Mesendoderm (in vitro differentiated cells): ENCODE data around the gene SYNCRIP.

ENCODE experiments used
- DNase-seq: peaks from one replicate; pipeline ENCODE4 v3.0.0; 2013
- H2AK5ac ChIP-seq: 2 replicates; pipeline ENCODE4 v1.6.1; 2013; ENCODE audit warnings: low read length, inconsistent platforms
- H2BK120ac ChIP-seq: 2 replicates; pipeline ENCODE4 v1.6.1; 2013; ENCODE audit warnings: low read depth, mild to moderate bottlenecking, low read length, moderate library complexity, mixed read lengths
- H2BK15ac ChIP-seq: replicated peaks from 2 replicates; pipeline ENCODE4 v1.6.1; 2013; ENCODE audit warnings: low read depth, mild to moderate bottlenecking, moderate library complexity
- H2BK5ac ChIP-seq: 2 replicates; pipeline ENCODE4 v1.6.1; 2013; ENCODE audit warnings: low read length, inconsistent platforms
- H3K18ac ChIP-seq: 2 replicates; pipeline ENCODE4 v1.6.1; 2013; ENCODE audit warnings: mild to moderate bottlenecking, low read length, mixed read lengths
- H3K23ac ChIP-seq: one replicate; pipeline ENCODE4 v1.6.1; 2013; ENCODE audit warnings: low read length
- H3K27ac ChIP-seq: 2 replicates; pipeline ENCODE4 v1.5.1; 2013; ENCODE audit warnings: low read depth, mild to moderate bottlenecking, inconsistent platforms, low read length, moderate library complexity
- H3K27me3 ChIP-seq: 2 replicates; pipeline ENCODE4 v1.6.1; 2013; ENCODE audit warnings: low read length, control low read depth, mild to moderate bottlenecking, inconsistent platforms; ENCODE audit not compliant: insufficient read depth, poor library complexity
- H3K36me3 ChIP-seq: 2 replicates; pipeline ENCODE4 v1.6.1; 2013; ENCODE audit warnings: low read length, inconsistent platforms; ENCODE audit not compliant: control insufficient read depth, insufficient read depth
- H3K4ac ChIP-seq: one replicate; pipeline ENCODE4 v1.6.1; 2013; ENCODE audit warnings: low read depth, mild to moderate bottlenecking, low read length, moderate library complexity
- H3K4me1 ChIP-seq: 2 replicates; pipeline ENCODE4 v1.6.1; 2013; ENCODE audit warnings: low read depth, low read length, inconsistent platforms; ENCODE audit not compliant: control insufficient read depth
- H3K4me2 ChIP-seq: 2 replicates; pipeline ENCODE4 v1.6.1; 2013; ENCODE audit warnings: low read length
- H3K4me3 ChIP-seq: 2 replicates; pipeline ENCODE4 v1.5.1; 2013; ENCODE audit warnings: mild to moderate bottlenecking, low read length
- H3K56ac ChIP-seq: one replicate; pipeline ENCODE4 v1.6.1; 2013; ENCODE audit warnings: low read length
- H3K79me1 ChIP-seq: 2 replicates; pipeline ENCODE4 v1.6.1; 2013; ENCODE audit warnings: low read length, inconsistent platforms
- H3K79me2 ChIP-seq: 2 replicates; pipeline ENCODE4 v1.6.1; 2013; ENCODE audit warnings: mild to moderate bottlenecking, low read length; ENCODE audit not compliant: control insufficient read depth, insufficient read depth
- H3K9ac ChIP-seq: 2 replicates; pipeline ENCODE4 v1.6.1; 2013; ENCODE audit warnings: low read length, inconsistent platforms
- H4K5ac ChIP-seq: one replicate; pipeline ENCODE4 v1.6.1; 2013; ENCODE audit warnings: low read length
- H4K8ac ChIP-seq: one replicate; pipeline ENCODE4 v1.6.1; 2013; ENCODE audit warnings: low read depth, mild to moderate bottlenecking, control low read depth, low read length, moderate library complexity
- WGBS: extraction: QIAGEN DNeasy Blood & Tissue Kit; methylation state at CpG from one replicate; pipeline ENCODE4 v1.1.7; 2013; ENCODE audit warnings: low lambda C conversion rate, missing lambda C conversion rate; ENCODE audit not compliant: insufficient coverage; ENCODE audit errors: extremely low coverage; 5-methylcytosine and 5-hydroxymethylcytosine counted together

The SYNCRIP gene

DNA sequence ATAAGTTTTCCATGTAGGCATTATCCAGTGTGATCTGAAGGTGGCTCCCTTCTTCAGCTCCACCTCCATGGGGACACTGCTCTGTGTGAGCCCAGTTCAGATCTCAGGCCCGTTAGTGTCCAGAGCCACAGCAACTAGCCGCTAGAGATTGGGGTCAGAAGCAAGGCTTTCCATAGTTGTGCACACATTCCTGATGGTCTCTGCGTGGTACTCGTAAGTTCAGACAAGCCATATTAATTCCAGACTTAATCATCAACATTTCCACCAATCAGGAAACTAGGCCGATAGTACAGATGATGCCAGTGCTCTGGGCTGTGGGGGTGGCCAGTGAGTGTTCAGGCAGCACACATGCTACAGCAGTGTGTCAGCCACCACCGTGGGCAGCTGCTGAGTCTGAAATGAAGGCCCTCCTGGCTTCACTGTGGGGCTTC is 17.5 kb upstream of the SYNCRIP start:
- H3K27me3 ChIP-seq: no peaks in the 10 kb centered on the region
- no peak overlapping the region for H3K9ac ChIP-seq
- no peak overlapping the region for H3K27ac ChIP-seq
- no peaks in the 10 kb centered on the region for H3K79me1 ChIP-seq
- no peak overlapping the region for H4K8ac ChIP-seq
- no peak overlapping the region for H2AK5ac ChIP-seq
- H3K18ac ChIP-seq: no peak overlapping the region
- no peak overlapping the region for H3K4me3 ChIP-seq
- H2BK120ac ChIP-seq: no peak overlapping the region
- no peak overlapping the region for H3K23ac ChIP-seq
- no peaks in the 10 kb centered on the region for H3K36me3 ChIP-seq
- WGBS: no CpG with 5 or more reads among the region's 6 CpGs
- no peak overlapping the region for H2BK15ac ChIP-seq
- H3K79me2 ChIP-seq: no peaks in the 10 kb centered on the region
- H3K56ac ChIP-seq: no peak overlapping the region
- H3K4ac ChIP-seq: no peak overlapping the region
- no peaks in the 10 kb centered on the region for H3K4me1 ChIP-seq
- no peak overlapping the region for H4K5ac ChIP-seq
- no peak overlapping the region for H2BK5ac ChIP-seq
- no peak for DNase-seq
- no peak overlapping the region for H3K4me2 ChIP-seq

DNA sequence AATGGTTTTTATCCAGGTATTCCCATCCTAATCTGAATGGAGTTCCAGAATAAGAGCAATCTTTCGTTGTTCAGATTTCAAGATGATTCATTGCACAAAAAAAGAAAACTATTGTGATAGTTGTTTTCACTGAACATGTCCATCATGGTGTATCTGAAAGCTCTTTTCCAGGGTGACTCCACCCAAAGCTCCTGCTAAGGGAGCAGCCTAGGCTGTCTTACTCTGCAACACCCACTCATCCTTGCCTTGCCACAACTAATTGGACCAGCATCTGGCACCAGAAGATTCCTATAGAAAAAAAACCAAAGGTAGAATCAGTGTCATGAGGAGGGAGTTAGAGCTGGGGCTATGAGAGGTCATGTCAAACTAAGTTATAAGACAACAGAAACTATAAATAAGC is 7.9 kb upstream of the SYNCRIP start:
- no peak for DNase-seq
- H3K79me1 ChIP-seq: no peaks in the 10 kb centered on the region
- H3K9ac ChIP-seq: no peak overlapping the region
- no peak overlapping the region for H4K5ac ChIP-seq
- no CpG with 5 or more reads among the region's 1 CpG for WGBS
- H2BK5ac ChIP-seq: no peak overlapping the region
- H3K4me2 ChIP-seq: no peak overlapping the region
- H3K27me3 ChIP-seq: no peaks in the 10 kb centered on the region
- H3K4me3 ChIP-seq: no peak overlapping the region
- no peak overlapping the region for H3K4ac ChIP-seq
- H4K8ac ChIP-seq: no peak overlapping the region
- H2BK15ac ChIP-seq: no peak overlapping the region
- no peak overlapping the region for H2AK5ac ChIP-seq
- H3K4me1 ChIP-seq: no peaks in the 10 kb centered on the region
- H3K23ac ChIP-seq: no peak overlapping the region
- no peaks in the 10 kb centered on the region for H3K79me2 ChIP-seq
- no peak overlapping the region for H3K18ac ChIP-seq
- H3K56ac ChIP-seq: no peak overlapping the region
- H3K27ac ChIP-seq: no peak overlapping the region
- H2BK120ac ChIP-seq: no peak overlapping the region
- H3K36me3 ChIP-seq: no peaks in the 10 kb centered on the region

DNA sequence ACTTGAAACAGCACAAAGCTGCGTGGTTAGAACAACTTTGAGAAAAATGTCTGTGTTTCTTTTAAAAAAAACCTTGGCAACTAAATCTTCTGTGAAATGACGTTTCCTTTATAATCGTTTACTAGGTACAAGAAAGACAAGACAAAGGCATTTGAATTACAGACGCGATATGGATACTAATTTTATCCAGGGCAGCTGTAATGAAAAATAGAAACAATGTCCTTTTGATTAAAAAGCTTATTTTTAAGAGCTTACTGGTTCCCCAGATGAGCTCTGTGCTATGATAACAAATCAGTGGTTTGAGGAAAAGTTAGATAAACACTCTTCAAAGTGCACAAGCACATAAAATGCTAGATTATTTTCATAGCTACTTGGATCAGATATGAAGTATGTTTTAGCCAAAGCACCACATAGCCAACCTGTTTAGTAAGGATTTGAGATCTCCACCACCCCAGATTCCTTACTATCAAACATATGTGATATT is 1.6 kb upstream of the SYNCRIP start:
- H3K79me1 ChIP-seq: no peaks in the 10 kb centered on the region
- peaks cover under 1% of the 10 kb centered on the region for H3K4me1 ChIP-seq
- no peak overlapping the region for H2BK15ac ChIP-seq
- peak overlapping the region; percentile 64 for H2BK5ac ChIP-seq
- peak overlapping the region; percentile 61 for H3K4me3 ChIP-seq
- peaks cover 33% of the 10 kb centered on the region for H3K79me2 ChIP-seq
- peaks cover 1% of the 10 kb centered on the region for H3K36me3 ChIP-seq
- peak overlapping the region; percentile 94 for H3K56ac ChIP-seq
- H3K27ac ChIP-seq: peak overlapping the region; percentile 99
- peak overlapping the region; percentile 65 for H3K4me2 ChIP-seq
- no peak overlapping the region for H4K5ac ChIP-seq
- WGBS: no CpG with 5 or more reads among the region's 5 CpGs
- peak overlapping the region; percentile 23 for H2AK5ac ChIP-seq
- peak overlapping the region; percentile 82 for H3K9ac ChIP-seq
- H3K27me3 ChIP-seq: no peaks in the 10 kb centered on the region
- peak overlapping the region; percentile 89 for H2BK120ac ChIP-seq
- H4K8ac ChIP-seq: no peak overlapping the region
- H3K4ac ChIP-seq: peak overlapping the region; percentile 97
- no peak overlapping the region for H3K23ac ChIP-seq
- peak overlapping the region; percentile 99 for H3K18ac ChIP-seq
- no peak for DNase-seq

- Histone ChIP-seq H3K27me3 (no peaks in the 10 kb centered on the region), H3K4ac (peak overlapping the region; percentile 97), H3K79me1 (no peaks in the 10 kb centered on the region), H3K4me2 (peak overlapping the region; percentile 65), H4K8ac (peak overlapping the region; percentile 99), H2AK5ac (peak overlapping the region; percentile 23), H3K79me2 (peaks cover 39% of the 10 kb centered on the region), H2BK120ac (peak overlapping the region; percentile 89), H3K56ac (peak overlapping the region; percentile 94), H3K4me3 (peak overlapping the region; percentile 61), H3K23ac (no peak overlapping the region), H3K36me3 (peaks cover 2% of the 10 kb centered on the region), H2BK15ac (no peak overlapping the region), H3K27ac (peak overlapping the region; percentile 99), H2BK5ac (peak overlapping the region; percentile 64), H3K18ac (peak overlapping the region; percentile 99), H4K5ac (no peak overlapping the region), H3K4me1 (peaks cover 2% of the 10 kb centered on the region), H3K9ac (peak overlapping the region; percentile 82)
- no CpG with 5 or more reads among the region's 75 CpGs for WGBS
- DNase-seq: peak; percentile 95
Observed at GRCh38 chr6:85643537-85644278, 1.0 kb upstream of the SYNCRIP start.

DNA sequence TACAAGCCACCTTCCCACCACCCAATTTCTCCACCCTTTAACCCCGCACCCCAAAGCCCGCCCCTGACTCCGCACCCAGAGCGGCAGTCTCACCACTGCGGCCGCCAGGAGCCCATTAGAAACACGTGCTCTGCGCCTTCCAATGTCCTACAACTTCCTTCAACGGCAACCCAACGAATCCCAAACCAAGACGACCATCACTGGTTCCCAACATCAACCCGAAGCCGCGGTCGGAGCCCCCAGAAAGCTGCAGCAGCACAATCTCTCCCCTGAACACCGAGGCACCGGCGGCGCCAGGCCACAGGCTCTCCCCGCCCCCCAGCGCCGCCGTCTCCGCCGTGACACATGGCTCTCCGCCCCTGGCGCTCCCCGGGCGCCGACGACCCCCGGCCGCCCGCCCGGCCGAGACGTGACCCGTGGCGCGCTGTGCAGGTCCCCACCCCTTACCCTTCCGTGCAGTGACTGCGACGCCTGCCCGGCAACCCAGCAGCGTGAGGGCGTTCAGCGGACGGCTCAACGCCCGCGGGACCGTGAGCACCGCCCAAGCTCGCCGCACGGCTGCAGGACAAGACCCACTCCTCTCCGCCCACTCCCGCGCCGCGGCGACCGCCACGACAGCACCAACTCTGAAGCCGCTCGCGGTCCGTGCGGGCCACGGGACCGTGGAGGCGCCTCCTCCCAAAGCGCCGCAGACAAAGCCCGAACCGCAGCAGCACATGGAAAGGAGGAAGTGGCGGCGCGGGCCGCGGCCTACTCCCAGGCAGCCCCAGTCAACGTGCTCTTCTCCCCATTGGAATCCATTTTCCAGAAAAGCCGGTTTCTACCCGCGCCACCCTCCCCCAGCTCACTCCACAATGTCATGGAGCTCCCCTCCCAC is 551 bp downstream of the SYNCRIP start:
- Histone ChIP-seq H2BK15ac (no peak overlapping the region), H3K79me1 (no peaks in the 10 kb centered on the region), H3K18ac (peak overlapping the region; percentile 71), H3K27ac (peak overlapping the region; percentile 89), H2AK5ac (peak overlapping the region; percentile 99), H3K9ac (peak overlapping the region; percentile 100), H3K56ac (peak overlapping the region; percentile 100), H3K4me2 (no peak overlapping the region), H4K8ac (no peak overlapping the region), H3K36me3 (peaks cover 3% of the 10 kb centered on the region), H3K4me3 (peak overlapping the region; percentile 100), H3K27me3 (no peaks in the 10 kb centered on the region), H3K4ac (peak overlapping the region; percentile 98), H3K23ac (peak overlapping the region; percentile 100), H3K4me1 (peaks cover 2% of the 10 kb centered on the region), H4K5ac (no peak overlapping the region), H3K79me2 (peaks cover 52% of the 10 kb centered on the region), H2BK5ac (peak overlapping the region; percentile 95), H2BK120ac (peak overlapping the region; percentile 11)
- DNase-seq: peak; percentile 69
- WGBS: no CpG with 5 or more reads among the region's 85 CpGs
